Right lobe of liver (tissue), 6 donors: ENCODE measurements around the gene MISP. TPM values are rescaled to one million over a fixed set of nuclear protein-coding genes. Genes with fewer than 3 reads are reported as not detected.
A peak's percentile ranks its signal among the peaks of the same experiment; 100 is the strongest.

Experiments
- ATAC-seq, 4 donors: fragments of 200-7000 bp; cut with Tn5 transposase; one replicate each; pipeline ENCODE4 v1.9.1; 2020; ENCODE audit warnings: mild to moderate bottlenecking in 4 of 4, moderate library complexity in 4 of 4
- DNase-seq, 3 donors: peaks; one replicate each; pipeline ENCODE4 v3.0.0-alpha.2; 2020
- H3K27ac ChIP-seq, 3 donors: fragments of 200-600 bp; one replicate each; pipeline ENCODE4 v1.8.0; 2022
- H3K27me3 ChIP-seq, 2 donors: fragments of 200-600 bp; one replicate each; pipeline ENCODE4 v1.8.0; 2022
- H3K36me3 ChIP-seq, 4 donors: fragments of 200-600 bp; sonication (generic) in 1 of 4; one replicate each; pipeline versions ENCODE4 v1.5.1 to v1.8.0; 2017 to 2022; ENCODE audit warnings: control low read depth in 1 of 4
- H3K4me1 ChIP-seq, 4 donors: fragments of 200-600 bp; sonication (generic) in 1 of 4; one replicate each; pipeline versions ENCODE4 v1.5.1 to v1.8.0; 2017 to 2022; ENCODE audit warnings: control low read depth in 1 of 4
- H3K4me3 ChIP-seq, 3 donors: fragments of 200-600 bp; one replicate each; pipeline ENCODE4 v1.8.0; 2022
- H3K9me3 ChIP-seq, 4 donors: fragments of 200-600 bp; sonication (generic) in 1 of 4; one replicate each; pipeline versions ENCODE4 v1.5.1 to v1.8.0; 2017 to 2022; ENCODE audit warnings: control low read depth in 1 of 4
- CTCF ChIP-seq, 4 donors: fragments of 200-600 bp in 3 of 4; fragments of 450-650 bp in 1 of 4; IDR thresholded peaks; one replicate each; pipeline versions ENCODE4 v1.5.1 to v1.8.0; 2016 to 2022; ENCODE audit warnings: antibody characterized with exemption in 4 of 4, mild to moderate bottlenecking in 2 of 4
- POLR2A ChIP-seq: fragments of 450-650 bp; IDR thresholded peaks from one replicate; pipeline ENCODE4 v1.6.1; 2017; ENCODE audit warnings: antibody characterized with exemption, mild to moderate bottlenecking
- WGBS: methylation state at CpG from one replicate; pipeline ENCODE4 v1.1.6; 2018; ENCODE audit warnings: low coverage, low lambda C conversion rate; ENCODE audit not compliant: insufficient coverage; ENCODE audit errors: missing lambda C conversion rate; 5-methylcytosine and 5-hydroxymethylcytosine counted together
- intact Hi-C, 2 donors: fragments of 100-400 bp; cut with DNase I; formaldehyde crosslinking; loops; one replicate each; pipeline versions ENCODE4 v1.11.2 to v1.14.1; 2022
- total RNA-seq, 6 experiments: library from RNA; depleted of rRNA in 2 of 6; stranded (reverse); fragments of >200 nt in 2 of 6; fragmentation: NEBNext Ultra II Directional in 3 of 6; extraction: Animal tissue kit (Norgen Biotek cat#: 25700) in 3 of 6; gene quantifications; one replicate each; pipeline versions ENCODE4 v1.1.0 to v1.2.4, GENCODE V29; 2016 to 2023
- donor health status: DM: no; HTN: yes; CAD: no.
- donor health status: DM: no; HTN: no; CAD: no.
- donor health status: DM: no; HTN: no; CAD: no.
- donor health status: DM: no; HTN: yes; CAD: no.
- donor health status: DM: no; HTN: yes; CAD: no.

MISP gene
- total RNA-seq, 6 experiments from 2014 or later = 0.09 TPM; not detected in 5

GRCh38 chr19:802498-803098 is 51.7 kb downstream of the MISP start:
- WGBS = 52% methylated on average over 20 of the region's 28 CpGs
- intact Hi-C loops = no loop called here
- no peak for TF ChIP-seq POLR2A
- no peak for TF ChIP-seq CTCF (IDR thresholded peaks at IDR 0.05)
- DNase-seq (no peak), ATAC-seq (no peak)
- Histone ChIP-seq H3K4me3 (no peak overlapping the region), H3K9me3 (no peaks in the 10 kb centered on the region), H3K36me3 (peaks cover 11 to 55% (median 41%) of the 10 kb centered on the region in 4 donors), H3K27ac (no peak overlapping the region), H3K27me3 (no peaks in the 10 kb centered on the region), H3K4me1 (peaks cover 0 to 31% (median 19%) of the 10 kb centered on the region in 4 donors)

- Histone ChIP-seq H3K27ac (no peak overlapping the region), H3K9me3 (no peaks in the 10 kb centered on the region), H3K36me3 (peaks cover 11 to 60% (median 46%) of the 10 kb centered on the region in 4 donors), H3K27me3 (no peaks in the 10 kb centered on the region), H3K4me1 (peaks cover 0 to 31% (median 19%) of the 10 kb centered on the region in 4 donors), H3K4me3 (no peak overlapping the region)
- DNase-seq (no peak), ATAC-seq (no peak)
- TF ChIP-seq CTCF (IDR thresholded peaks at IDR 0.05) (no peak), POLR2A (no peak)
- no CpG with 5 or more reads among the region's 17 CpGs for whole genome bisulfite sequencing
- intact Hi-C loops = no loop called here
Measured at GRCh38 chr19:803099-803561, 52.2 kb downstream of the MISP start.

- no peaks in the 10 kb centered on the region for H3K27me3 ChIP-seq
- no peak overlapping the region for H3K27ac ChIP-seq
- ATAC-seq = no peak
- TF ChIP-seq CTCF (IDR thresholded peaks at IDR 0.05) = no peak
- no peak for TF ChIP-seq POLR2A
- 44% methylated on average over 7 of the region's 31 CpGs for WGBS
- peak in 1 of 3 donors; percentile 41 for DNase-seq
- H3K36me3 ChIP-seq = peaks cover 15 to 68% (median 51%) of the 10 kb centered on the region in 4 donors
- H3K4me1 ChIP-seq = peaks cover 0 to 31% (median 19%) of the 10 kb centered on the region in 4 donors
- no peaks in the 10 kb centered on the region for H3K9me3 ChIP-seq
- no peak overlapping the region for H3K4me3 ChIP-seq
- intact Hi-C loops = no loop called here
Measured at GRCh38 chr19:803686-804418, 52.9 kb downstream of the MISP start.

DNA sequence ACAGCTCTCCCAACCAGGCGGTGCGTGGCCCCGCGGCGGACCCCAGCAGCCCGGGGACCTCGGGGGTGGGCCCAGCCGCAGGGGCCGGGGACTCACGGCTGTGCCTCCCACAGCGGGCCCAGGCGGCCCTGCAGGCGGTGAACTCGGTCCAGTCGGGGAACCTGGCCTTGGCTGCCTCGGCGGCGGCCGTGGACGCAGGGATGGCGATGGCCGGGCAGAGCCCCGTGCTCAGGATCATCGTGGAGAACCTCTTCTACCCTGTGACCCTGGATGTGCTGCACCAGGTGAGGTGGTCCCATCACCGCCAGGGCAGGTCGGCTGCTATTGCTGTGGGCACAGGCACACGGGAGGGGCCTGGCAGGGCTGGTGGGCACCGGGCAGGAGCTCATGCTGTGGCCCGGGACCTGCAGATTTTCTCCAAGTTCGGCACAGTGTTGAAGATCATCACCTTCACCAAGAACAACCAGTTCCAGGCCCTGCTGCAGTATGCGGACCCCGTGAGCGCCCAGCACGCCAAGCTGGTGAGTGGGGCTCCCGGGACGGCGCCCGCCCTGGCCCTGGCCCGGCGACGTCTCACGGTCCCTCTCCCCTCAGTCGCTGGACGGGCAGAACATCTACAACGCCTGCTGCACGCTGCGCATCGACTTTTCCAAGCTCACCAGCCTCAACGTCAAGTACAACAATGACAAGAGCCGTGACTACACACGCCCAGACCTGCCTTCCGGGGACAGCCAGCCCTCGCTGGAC is 53.7 kb downstream of the MISP start:
- H3K27me3 ChIP-seq = no peaks in the 10 kb centered on the region
- no CpG with 5 or more reads among the region's 53 CpGs for WGBS
- no peak overlapping the region for H3K4me3 ChIP-seq
- peaks cover 0 to 25% (median 16%) of the 10 kb centered on the region in 4 donors for H3K4me1 ChIP-seq
- ATAC-seq (no peak), DNase-seq (peak in 1 of 3 donors; percentile 23)
- TF ChIP-seq CTCF (IDR thresholded peaks at IDR 0.05) = no peak
- no peak for TF ChIP-seq POLR2A
- peaks cover 15 to 72% (median 56%) of the 10 kb centered on the region in 4 donors for H3K36me3 ChIP-seq
- intact Hi-C loops = no loop called here
- no peak overlapping the region for H3K27ac ChIP-seq
- no peaks in the 10 kb centered on the region for H3K9me3 ChIP-seq
